ENCODE results near the gene SRRM1.

GRCh38 chr1:24693827-24694379 lies 50.8 kb downstream of the SRRM1 start:
- TF ChIP-seq EZH2 (IDR thresholded peaks at IDR 0.05; ENCODE audit: borderline replicate concordance, low read length) = no peak
- TF ChIP-seq, protein P1, sequence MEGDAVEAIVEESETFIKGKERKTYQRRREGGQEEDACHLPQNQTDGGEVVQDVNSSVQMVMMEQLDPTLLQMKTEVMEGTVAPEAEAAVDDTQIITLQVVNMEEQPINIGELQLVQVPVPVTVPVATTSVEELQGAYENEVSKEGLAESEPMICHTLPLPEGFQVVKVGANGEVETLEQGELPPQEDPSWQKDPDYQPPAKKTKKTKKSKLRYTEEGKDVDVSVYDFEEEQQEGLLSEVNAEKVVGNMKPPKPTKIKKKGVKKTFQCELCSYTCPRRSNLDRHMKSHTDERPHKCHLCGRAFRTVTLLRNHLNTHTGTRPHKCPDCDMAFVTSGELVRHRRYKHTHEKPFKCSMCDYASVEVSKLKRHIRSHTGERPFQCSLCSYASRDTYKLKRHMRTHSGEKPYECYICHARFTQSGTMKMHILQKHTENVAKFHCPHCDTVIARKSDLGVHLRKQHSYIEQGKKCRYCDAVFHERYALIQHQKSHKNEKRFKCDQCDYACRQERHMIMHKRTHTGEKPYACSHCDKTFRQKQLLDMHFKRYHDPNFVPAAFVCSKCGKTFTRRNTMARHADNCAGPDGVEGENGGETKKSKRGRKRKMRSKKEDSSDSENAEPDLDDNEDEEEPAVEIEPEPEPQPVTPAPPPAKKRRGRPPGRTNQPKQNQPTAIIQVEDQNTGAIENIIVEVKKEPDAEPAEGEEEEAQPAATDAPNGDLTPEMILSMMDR (IDR thresholded peaks at IDR 0.05; ENCODE audit: low read length) = no peak
